Left renal pelvis (tissue), 4 donors: ENCODE data around the gene SLC35A5. TPM values are rescaled to one million over a fixed set of nuclear protein-coding genes. Genes with fewer than 3 reads are reported as not detected.

ENCODE experiments used
- DNase-seq, 4 donors: peaks; one replicate each; pipeline ENCODE4 v3.0.0-alpha.2; 2013; ENCODE audit warnings: low read depth in 4 of 4, low spot score in 3 of 4
- polyA plus RNA-seq, 4 donors: library from polyadenylated mRNA; unstranded; fragments of 120-200 nt; gene quantifications; one replicate each; pipeline ENCODE4 v1.2.1, GENCODE V29; 2013; ENCODE audit not compliant: insufficient read length in 4 of 4

SLC35A5 gene
- polyA plus RNA-seq, 4 donors = 62.3 to 82.3 (median 67.5) TPM

- DNase-seq = no peak
These were observed 57.5 kb downstream of the SLC35A5 start for GRCh38 chr3:112619295-112619694.

DNA sequence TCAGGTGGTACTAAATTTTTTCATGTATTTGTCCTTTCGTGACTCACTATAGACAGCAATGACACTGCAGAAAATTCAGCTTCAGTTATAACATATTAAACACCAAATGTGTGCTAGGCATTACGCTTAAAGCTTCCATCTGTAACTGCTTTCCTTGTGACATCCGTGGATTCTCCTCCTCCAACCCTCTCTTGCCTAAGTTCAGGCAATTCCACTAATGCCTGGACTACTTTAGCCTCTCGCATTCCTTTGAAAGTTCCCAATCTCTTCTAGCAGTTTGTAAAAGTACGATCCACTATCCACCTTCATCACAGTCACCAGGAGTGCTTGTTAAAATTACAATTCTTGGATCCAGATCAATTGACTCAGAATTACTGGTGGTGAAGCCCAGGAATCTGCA, 61.4 kb downstream of the SLC35A5 start:
- no peak for DNase-seq

- DNase-seq = no peak
These were observed 61.9 kb downstream of the SLC35A5 start for GRCh38 chr3:112623717-112624116.

DNA sequence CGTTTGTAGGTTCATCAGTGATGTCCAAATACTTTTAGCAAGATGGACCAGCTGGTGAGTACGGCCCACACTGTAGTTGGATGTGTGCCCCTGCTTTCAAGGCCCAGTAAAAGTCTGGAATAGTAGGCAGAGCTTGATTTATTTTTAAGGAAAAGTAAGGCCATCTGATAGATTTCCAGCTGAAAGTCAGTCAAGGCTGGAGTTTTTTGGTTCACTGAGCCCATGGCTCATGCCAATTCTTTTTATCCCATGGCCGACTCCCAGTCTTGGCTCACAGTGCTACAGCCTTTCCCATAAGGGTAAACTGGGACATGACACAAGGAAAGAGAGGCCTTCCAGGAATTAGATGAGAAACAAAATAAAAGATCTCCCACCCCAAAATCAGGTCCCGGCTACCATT, 65.6 kb downstream of the SLC35A5 start:
- DNase-seq = no peak

- DNase-seq = no peak
These were observed 66.1 kb downstream of the SLC35A5 start for GRCh38 chr3:112627919-112628466.

GRCh38 chr3:112629425-112629824, 67.6 kb downstream of the SLC35A5 start:
- DNase-seq = no peak

GRCh38 chr3:112631257-112631656, 69.4 kb downstream of the SLC35A5 start:
- DNase-seq = no peak

DNA sequence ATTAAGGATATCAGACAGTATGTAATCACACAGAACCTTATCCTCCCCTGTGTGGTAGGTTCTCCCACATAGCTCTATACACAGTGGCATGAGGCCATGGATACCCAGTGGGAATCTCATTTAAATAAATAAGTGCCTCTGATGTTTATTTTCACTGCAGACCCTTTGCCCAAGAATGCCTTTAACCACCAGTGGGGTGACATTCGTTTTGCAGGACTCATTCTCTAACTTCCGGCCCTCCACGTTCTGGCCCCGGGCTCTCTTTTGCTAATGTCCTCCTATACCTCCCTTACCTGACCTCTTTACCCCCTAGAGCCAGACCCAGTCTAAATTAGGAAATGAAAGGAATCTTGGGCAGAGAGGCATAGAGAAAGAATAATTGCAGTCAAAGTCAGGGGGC, 70.8 kb downstream of the SLC35A5 start:
- DNase-seq = no peak

DNA sequence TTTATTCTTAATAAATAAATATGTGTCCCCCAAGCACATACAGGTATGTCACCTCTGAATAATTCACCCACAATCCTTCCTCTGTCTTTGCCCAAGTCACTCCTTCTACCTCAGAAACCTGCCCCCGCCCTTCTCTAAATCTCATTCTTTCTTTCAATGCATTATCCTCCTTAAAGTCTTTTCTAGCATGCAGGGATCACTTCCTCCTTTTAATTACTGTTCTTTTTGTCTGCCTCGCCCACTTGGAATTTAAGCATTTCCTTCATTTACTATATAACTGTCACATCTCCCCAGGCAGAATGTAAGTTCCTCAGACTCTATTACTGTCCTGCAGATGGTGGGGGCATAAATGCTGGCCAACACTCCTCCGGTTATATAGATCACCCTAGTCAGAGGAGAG, 71.3 kb downstream of the SLC35A5 start:
- DNase-seq = no peak

DNA sequence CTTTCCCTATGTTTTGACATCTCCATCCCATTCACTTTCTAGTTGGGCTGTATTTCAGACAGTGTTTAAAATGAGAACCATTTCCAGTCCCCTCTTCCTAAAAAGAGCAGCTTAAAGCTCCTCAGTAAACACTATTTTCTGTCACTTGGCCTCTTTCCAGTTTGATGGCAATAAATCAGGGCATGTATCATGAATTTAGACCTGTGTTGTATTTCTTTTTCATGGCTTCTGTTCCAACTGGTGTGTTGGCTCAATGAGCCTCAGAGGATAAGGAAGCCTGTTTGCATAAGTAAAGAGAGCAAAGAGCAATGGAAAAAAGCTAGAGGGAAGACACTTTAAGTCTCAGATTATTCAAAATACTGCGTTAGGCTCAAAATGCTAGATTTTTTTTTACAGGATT, 71.9 kb downstream of the SLC35A5 start:
- DNase-seq = peak in 3 of 4 donors; percentile 59 to 76 (median 67)

DNA sequence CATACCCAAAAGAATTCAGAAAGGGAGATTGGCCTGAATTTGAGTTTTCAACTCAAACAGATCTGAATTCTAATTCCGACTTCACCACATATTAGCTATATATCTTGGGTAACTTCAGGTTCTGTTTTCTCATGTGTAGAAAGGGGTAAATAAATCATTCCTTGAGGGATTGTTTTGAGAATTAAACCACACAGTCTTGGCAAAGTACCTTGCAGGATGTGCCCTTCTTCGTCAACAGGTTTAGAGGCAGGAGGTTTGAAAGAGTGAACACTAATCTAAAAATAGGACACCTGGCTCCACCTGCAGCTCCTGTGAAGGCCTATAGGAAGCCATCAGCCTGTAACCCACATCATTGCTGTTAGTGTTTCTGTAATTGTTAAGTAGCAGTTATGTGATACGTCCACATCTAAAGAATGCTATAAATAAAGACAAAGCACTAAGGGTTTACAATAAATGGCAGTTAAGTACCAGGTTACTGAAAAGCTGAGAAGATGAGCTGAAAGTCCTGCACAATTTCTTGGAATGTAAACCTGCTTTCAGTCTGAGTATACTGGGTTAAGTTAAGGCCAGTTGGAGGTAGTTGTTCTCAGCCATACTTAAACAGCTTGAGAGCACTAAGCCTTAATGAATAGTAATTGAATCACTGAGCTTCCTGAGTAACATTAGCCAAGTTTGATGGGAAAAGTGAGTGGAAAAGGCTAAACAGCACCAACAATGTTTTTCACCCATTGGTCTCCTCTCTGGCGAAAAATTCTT, 73.1 kb downstream of the SLC35A5 start:
- DNase-seq = no peak

Other genes with a start within 250 kb of the SLC35A5 start
- gene CD200, start 228.9 kb upstream of the SLC35A5 start, polyA plus RNA-seq = 10 to 100 TPM; 36.0 to 43.9 (median 40.0) TPM
- under 1 TPM; 0.37 to 0.52 (median 0.41) TPM for gene BTLA, start 62.6 kb upstream of the SLC35A5 start, polyA plus RNA-seq
- 10 to 100 TPM; 41.6 to 59.5 (median 47.0) TPM for gene ATG3, start 83 bp upstream of the SLC35A5 start, polyA plus RNA-seq
- gene CCDC80, start 79.1 kb downstream of the SLC35A5 start, polyA plus RNA-seq = 100 to 1,000 TPM in 3 of 4 donors, 10 to 100 TPM in 1; 63.1 to 729 (median 135) TPM